Keratinocyte (primary cell): ENCODE results near the gene ZMYND8. TPM values are rescaled to one million over a fixed set of nuclear protein-coding genes. Genes with fewer than 3 reads are reported as not detected.

Experiments used
- DNase-seq: peaks from one replicate; pipeline ENCODE4 v3.0.0-alpha.2; 2011; ENCODE audit warnings: low read depth, missing footprints, low spot score
- FAIRE-seq: peaks from 2 replicates; lab custom pipeline; 2011; peaks lifted over from hg19 to GRCh38; lab: Jason Lieb, UNC
- H2AFZ ChIP-seq: 2 replicates; pipeline ENCODE4 v1.6.0; 2012; ENCODE audit warnings: low read length, control low read depth, inconsistent platforms; ENCODE audit not compliant: control insufficient read depth
- H3K27ac ChIP-seq: 2 replicates; pipeline ENCODE4 v1.5.1; 2011; ENCODE audit warnings: low read length; ENCODE audit not compliant: control insufficient read depth, insufficient read depth
- H3K27me3 ChIP-seq: 3 replicates; pipeline ENCODE4 v1.6.0; 2011; ENCODE audit warnings: low read length; ENCODE audit not compliant: control insufficient read depth, insufficient read depth; ENCODE audit errors: extremely low read depth
- H3K36me3 ChIP-seq, 2 experiments: 2 replicates in 1 of 2; 3 replicates in 1 of 2; pipeline ENCODE4 v1.5.1; 2011; ENCODE audit warnings: low read length in 2 of 2, mild to moderate bottlenecking in 1 of 2; ENCODE audit not compliant: control insufficient read depth in 2 of 2, insufficient read depth in 2 of 2; ENCODE audit errors: extremely low read depth in 1 of 2
- H3K4me1 ChIP-seq: 3 replicates; pipeline ENCODE4 v1.5.1; 2011; ENCODE audit warnings: low read length; ENCODE audit not compliant: control insufficient read depth, insufficient read depth; ENCODE audit errors: extremely low read depth
- H3K4me2 ChIP-seq: 3 replicates; pipeline ENCODE4 v1.6.0; 2011; ENCODE audit warnings: low read depth, low read length; ENCODE audit not compliant: control insufficient read depth, insufficient read depth; ENCODE audit errors: extremely low read depth
- H3K4me3 ChIP-seq, 3 experiments: fragments of 200-600 bp in 1 of 3; sonication (generic) in 1 of 3; 2 replicates in 2 of 3; 3 replicates in 1 of 3; pipeline ENCODE4 v1.5.1; 2011 to 2016; ENCODE audit warnings: low read length in 3 of 3, mild to moderate bottlenecking in 3 of 3, control low read depth in 2 of 3, inconsistent platforms in 1 of 3, low read depth in 1 of 3, mixed read lengths in 1 of 3, mixed run types in 1 of 3, moderate library complexity in 1 of 3; ENCODE audit not compliant: control insufficient read depth in 2 of 3, insufficient read depth in 2 of 3; ENCODE audit errors: extremely low read depth in 1 of 3
- H3K79me2 ChIP-seq: 2 replicates; pipeline ENCODE4 v1.6.0; 2012; ENCODE audit warnings: low read length; ENCODE audit not compliant: control insufficient read depth, insufficient read depth
- H3K9ac ChIP-seq: 3 replicates; pipeline ENCODE4 v1.6.0; 2011; ENCODE audit warnings: low read length; ENCODE audit not compliant: control insufficient read depth, insufficient read depth; ENCODE audit errors: extremely low read depth
- H3K9me1 ChIP-seq: 3 replicates; pipeline ENCODE4 v1.6.0; 2011; ENCODE audit warnings: low read length; ENCODE audit not compliant: control insufficient read depth, insufficient read depth; ENCODE audit errors: extremely low read depth
- H3K9me3 ChIP-seq: 2 replicates; pipeline ENCODE4 v1.5.1; 2012; ENCODE audit warnings: low read depth, low read length; ENCODE audit not compliant: control insufficient read depth
- H4K20me1 ChIP-seq: 3 replicates; pipeline ENCODE4 v1.6.0; 2011; ENCODE audit warnings: low read length; ENCODE audit not compliant: control insufficient read depth, insufficient read depth; ENCODE audit errors: extremely low read depth
- CTCF ChIP-seq, 3 experiments: IDR thresholded peaks in 1 of 3; conservative IDR thresholded peaks in 1 of 3; optimal IDR thresholded peaks in 1 of 3; 2 replicates in 2 of 3; 3 replicates in 1 of 3; pipeline versions ENCODE3 to v1.5.1; 2011; ENCODE audit warnings: low read length in 3 of 3, mild to moderate bottlenecking in 3 of 3, moderate library complexity in 2 of 3, control low read depth in 1 of 3, inconsistent platforms in 1 of 3; ENCODE audit not compliant: insufficient read depth in 2 of 3; ENCODE audit errors: extremely low read depth in 1 of 3
- EZH2 ChIP-seq: IDR thresholded peaks from one replicate; pipeline ENCODE4 v1.6.1; 2012; ENCODE audit warnings: inconsistent platforms, mild to moderate bottlenecking, low read length, moderate library complexity
- dilution Hi-C: fragments of 300-500 bp; cut with MboI; formaldehyde crosslinking; loops from one replicate; pipeline ENCODE4 v1.7.0; 2020; ENCODE audit warnings: low sequenced_read_pairs; ENCODE audit not compliant: extremely low pct_ligation_motif_present
- polyA plus RNA-seq, 5 experiments: library from polyadenylated mRNA; depleted of rRNA in 3 of 5; stranded (reverse) in 3 of 5; stranded (forward) in 1 of 5; unstranded in 1 of 5; fragments of >200 nt; gene quantifications; 1 replicate in 1 of 5; 2 replicates in 3 of 5; 3 replicates in 1 of 5; pipeline versions ENCODE4 v1.2.1 to v1.2.3, GENCODE V29; 2011 to 2012; ENCODE audit warnings: missing spikeins in 2 of 5, low read depth in 1 of 5, low replicate concordance in 1 of 5

ZMYND8 gene
- polyA plus RNA-seq, 1 donor (not counting 4 experiments of a cell fraction or from before 2014, with no cell fraction given): 39.8 TPM

GRCh38 chr20:47167846-47168245, 188.7 kb downstream of the ZMYND8 start:
- no peak for FAIRE-seq
- no peak for DNase-seq
- Histone ChIP-seq H3K9ac (no peak overlapping the region), H2AFZ (no peak overlapping the region), H3K9me1 (no peaks in the 10 kb centered on the region), H3K9me3 (no peaks in the 10 kb centered on the region), H3K4me3 (no peak overlapping the region), H3K27me3 (peaks cover 7% of the 10 kb centered on the region), H3K36me3 (no peaks in the 10 kb centered on the region), H3K4me1 (peaks cover 7% of the 10 kb centered on the region), H3K27ac (no peak overlapping the region), H4K20me1 (no peaks in the 10 kb centered on the region), H3K79me2 (no peaks in the 10 kb centered on the region), H3K4me2 (no peak overlapping the region)
- dilution Hi-C loops: no loop called here
- TF ChIP-seq EZH2 (no peak), CTCF (optimal IDR thresholded peaks at IDR 0.05 in 1 of 3, IDR thresholded peaks at IDR 0.05 in 1 of 3, conservative IDR thresholded peaks at IDR 0.05 in 1 of 3; ENCODE audit: extremely low read depth in 1 of 3, insufficient read depth in 2 of 3, low read length in 3 of 3) (no peak)

- dilution Hi-C loops: no loop called here
- Histone ChIP-seq H3K79me2 (no peaks in the 10 kb centered on the region), H3K27me3 (peaks cover 7% of the 10 kb centered on the region), H3K9me1 (no peaks in the 10 kb centered on the region), H3K4me1 (no peaks in the 10 kb centered on the region), H3K9me3 (no peaks in the 10 kb centered on the region), H2AFZ (no peak overlapping the region), H3K36me3 (no peaks in the 10 kb centered on the region), H3K9ac (no peak overlapping the region), H4K20me1 (no peaks in the 10 kb centered on the region), H3K4me3 (no peak overlapping the region), H3K4me2 (no peak overlapping the region), H3K27ac (no peak overlapping the region)
- TF ChIP-seq EZH2 (no peak), CTCF (optimal IDR thresholded peaks at IDR 0.05 in 1 of 3, IDR thresholded peaks at IDR 0.05 in 1 of 3, conservative IDR thresholded peaks at IDR 0.05 in 1 of 3; ENCODE audit: extremely low read depth in 1 of 3, insufficient read depth in 2 of 3, low read length in 3 of 3) (no peak)
- FAIRE-seq (no peak), DNase-seq (no peak)
Measured at GRCh38 chr20:47165376-47165865, 191.1 kb downstream of the ZMYND8 start.
